ENCODE results near the gene SYT11.

DNA sequence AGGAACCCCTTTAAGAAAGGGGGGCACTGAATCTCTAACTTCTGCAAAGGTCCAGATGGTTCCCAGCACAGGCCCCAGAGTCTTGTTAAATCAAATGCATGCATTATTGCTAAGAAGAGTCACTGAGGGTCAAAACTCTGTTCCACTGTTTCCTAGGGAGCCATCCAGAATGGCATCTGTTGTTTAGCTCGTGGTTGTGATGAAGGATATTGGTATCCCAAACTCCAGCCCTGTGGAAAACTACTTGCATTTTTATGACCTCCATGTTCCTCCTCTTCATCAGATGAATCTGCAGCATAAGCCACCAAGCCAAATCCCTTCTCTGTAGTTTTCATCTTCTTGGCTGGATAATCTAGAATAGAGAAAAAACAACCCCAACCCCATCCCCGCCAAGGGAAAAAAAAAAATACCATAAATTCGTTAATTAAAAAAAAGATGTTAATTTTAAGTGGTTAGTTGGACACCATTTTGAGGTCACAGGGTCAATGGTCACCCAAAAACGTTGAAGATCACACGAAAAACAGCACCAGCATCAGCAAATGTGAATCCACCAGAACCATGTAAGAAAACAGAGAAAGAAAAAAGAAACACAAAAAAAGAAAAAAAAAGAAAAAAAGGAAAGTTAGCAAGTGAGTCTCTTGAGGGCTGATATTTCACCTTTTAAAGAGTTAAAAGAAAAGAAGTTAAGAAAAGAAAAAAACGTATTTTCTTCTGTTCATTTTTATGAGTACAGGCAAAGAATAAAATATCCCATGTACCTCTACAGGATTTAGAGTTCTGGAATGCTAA is 54.8 kb downstream of the SYT11 start:
- TF ChIP-seq, protein P1, sequence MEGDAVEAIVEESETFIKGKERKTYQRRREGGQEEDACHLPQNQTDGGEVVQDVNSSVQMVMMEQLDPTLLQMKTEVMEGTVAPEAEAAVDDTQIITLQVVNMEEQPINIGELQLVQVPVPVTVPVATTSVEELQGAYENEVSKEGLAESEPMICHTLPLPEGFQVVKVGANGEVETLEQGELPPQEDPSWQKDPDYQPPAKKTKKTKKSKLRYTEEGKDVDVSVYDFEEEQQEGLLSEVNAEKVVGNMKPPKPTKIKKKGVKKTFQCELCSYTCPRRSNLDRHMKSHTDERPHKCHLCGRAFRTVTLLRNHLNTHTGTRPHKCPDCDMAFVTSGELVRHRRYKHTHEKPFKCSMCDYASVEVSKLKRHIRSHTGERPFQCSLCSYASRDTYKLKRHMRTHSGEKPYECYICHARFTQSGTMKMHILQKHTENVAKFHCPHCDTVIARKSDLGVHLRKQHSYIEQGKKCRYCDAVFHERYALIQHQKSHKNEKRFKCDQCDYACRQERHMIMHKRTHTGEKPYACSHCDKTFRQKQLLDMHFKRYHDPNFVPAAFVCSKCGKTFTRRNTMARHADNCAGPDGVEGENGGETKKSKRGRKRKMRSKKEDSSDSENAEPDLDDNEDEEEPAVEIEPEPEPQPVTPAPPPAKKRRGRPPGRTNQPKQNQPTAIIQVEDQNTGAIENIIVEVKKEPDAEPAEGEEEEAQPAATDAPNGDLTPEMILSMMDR (IDR thresholded peaks at IDR 0.05): no peak
- no peak for TF ChIP-seq POLR2A (IDR thresholded peaks at IDR 0.05)
